BJ (cell line): ENCODE results near the gene HOXA5. TPM values are rescaled to one million over a fixed set of nuclear protein-coding genes. Genes with fewer than 3 reads are reported as not detected.
A peak's percentile ranks its signal among the peaks of the same experiment; 100 is the strongest.

Experiments
- CTCF ChIA-PET: fragments of 350-600 bp; formaldehyde crosslinking; extraction: SDS; loops from one replicate; lab custom pipeline; 2021; ENCODE audit warnings: antibody characterized with exemption, inconsistent platforms; lab: Yijun Ruan, JAX
- POLR2A ChIA-PET: fragments of 300-600 bp; sonication (Branson Sonifier 250); formaldehyde crosslinking; extraction: SDS; loops from one replicate; lab custom pipeline; 2021; ENCODE audit warnings: antibody characterized with exemption; lab: Charles Lee
- DNase-seq: peaks from one replicate; pipeline ENCODE4 v3.0.0-alpha.2; 2011; ENCODE audit warnings: low read depth
- H3K27me3 ChIP-seq: 2 replicates; pipeline ENCODE4 v1.6.0; 2011; ENCODE audit warnings: low read length; ENCODE audit not compliant: control insufficient read depth, insufficient read depth
- H3K36me3 ChIP-seq: 2 replicates; pipeline ENCODE4 v1.5.1; 2011; ENCODE audit warnings: low read length; ENCODE audit not compliant: control insufficient read depth, insufficient read depth
- H3K4me3 ChIP-seq: 2 replicates; pipeline ENCODE4 v1.5.1; 2011; ENCODE audit warnings: low read depth, mild to moderate bottlenecking, control low read depth, low read length
- polyA plus RNA-seq: library from polyadenylated mRNA; depleted of rRNA; stranded (reverse); fragments of >200 nt; gene quantifications from 2 replicates; pipeline ENCODE4 v1.2.3, GENCODE V29; 2011
- TF ChIP-seq, protein P1 (sequence below): IDR thresholded peaks from 2 replicates; pipeline ENCODE4 v1.5.1; 2011; ENCODE audit warnings: low read depth, mild to moderate bottlenecking, control low read depth, inconsistent platforms, low read length, moderate library complexity; ENCODE audit not compliant: insufficient read depth

HOXA5 gene
- polyA plus RNA-seq, 1 experiment: 1.2 TPM

DNA sequence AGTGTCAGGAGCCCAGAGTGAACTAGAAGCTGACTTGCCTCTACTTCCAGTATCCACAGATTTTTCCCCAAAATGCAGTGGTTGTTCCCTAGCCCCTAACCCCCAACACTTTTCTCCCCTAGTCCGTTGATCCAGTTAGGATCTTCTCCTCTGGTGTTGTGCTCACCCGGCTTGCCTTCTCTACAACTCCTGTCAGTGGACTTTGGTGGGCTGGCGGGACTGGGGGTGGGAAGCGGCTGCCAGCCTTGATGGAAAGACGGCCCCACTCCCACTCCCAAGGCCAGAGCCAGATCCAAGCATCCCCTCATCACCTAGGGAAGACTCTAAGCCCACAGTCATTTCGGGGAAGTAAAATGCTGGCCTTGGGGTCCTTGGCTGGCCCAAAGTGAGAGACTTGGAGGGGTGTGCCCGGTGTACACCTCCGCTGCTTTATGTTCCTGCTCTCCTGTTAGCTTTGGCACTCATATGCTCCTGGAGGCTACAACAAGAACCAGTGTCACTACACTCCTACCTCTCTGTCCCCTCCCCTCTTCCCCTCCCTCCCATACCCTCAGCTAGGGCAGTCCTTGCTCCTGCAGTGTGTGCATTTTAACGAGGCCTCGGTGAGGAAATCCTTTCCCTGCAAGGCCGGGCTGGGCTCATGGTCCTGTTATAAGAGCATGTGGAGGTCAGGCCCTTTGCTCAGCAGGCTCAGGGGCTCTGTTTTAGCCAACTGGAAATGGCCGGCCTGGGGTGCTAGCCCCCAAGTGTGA, 31.6 kb upstream of the HOXA5 start:
- Histone ChIP-seq H3K4me3 (peak overlapping the region; percentile 72), H3K27me3 (no peaks in the 10 kb centered on the region), H3K36me3 (peaks cover 10% of the 10 kb centered on the region)
- CTCF ChIA-PET: interaction anchor here (1.4 to 16.1 kb wide), 4 partner anchors 9 to 20 kb away, joined by 6 to 187 read pairs (median 22); partner anchors contain the start of gene HOXA11
- POLR2A ChIA-PET: interaction anchor here (0.6 to 1.1 kb wide), 4 partner anchors 10 to 566 kb away, joined by 3 to 11 read pairs (median 4); partner anchors contain the start of gene HOXA11
- peak; percentile 41 for DNase-seq
- TF ChIP-seq, protein P1, sequence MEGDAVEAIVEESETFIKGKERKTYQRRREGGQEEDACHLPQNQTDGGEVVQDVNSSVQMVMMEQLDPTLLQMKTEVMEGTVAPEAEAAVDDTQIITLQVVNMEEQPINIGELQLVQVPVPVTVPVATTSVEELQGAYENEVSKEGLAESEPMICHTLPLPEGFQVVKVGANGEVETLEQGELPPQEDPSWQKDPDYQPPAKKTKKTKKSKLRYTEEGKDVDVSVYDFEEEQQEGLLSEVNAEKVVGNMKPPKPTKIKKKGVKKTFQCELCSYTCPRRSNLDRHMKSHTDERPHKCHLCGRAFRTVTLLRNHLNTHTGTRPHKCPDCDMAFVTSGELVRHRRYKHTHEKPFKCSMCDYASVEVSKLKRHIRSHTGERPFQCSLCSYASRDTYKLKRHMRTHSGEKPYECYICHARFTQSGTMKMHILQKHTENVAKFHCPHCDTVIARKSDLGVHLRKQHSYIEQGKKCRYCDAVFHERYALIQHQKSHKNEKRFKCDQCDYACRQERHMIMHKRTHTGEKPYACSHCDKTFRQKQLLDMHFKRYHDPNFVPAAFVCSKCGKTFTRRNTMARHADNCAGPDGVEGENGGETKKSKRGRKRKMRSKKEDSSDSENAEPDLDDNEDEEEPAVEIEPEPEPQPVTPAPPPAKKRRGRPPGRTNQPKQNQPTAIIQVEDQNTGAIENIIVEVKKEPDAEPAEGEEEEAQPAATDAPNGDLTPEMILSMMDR: no peak

DNA sequence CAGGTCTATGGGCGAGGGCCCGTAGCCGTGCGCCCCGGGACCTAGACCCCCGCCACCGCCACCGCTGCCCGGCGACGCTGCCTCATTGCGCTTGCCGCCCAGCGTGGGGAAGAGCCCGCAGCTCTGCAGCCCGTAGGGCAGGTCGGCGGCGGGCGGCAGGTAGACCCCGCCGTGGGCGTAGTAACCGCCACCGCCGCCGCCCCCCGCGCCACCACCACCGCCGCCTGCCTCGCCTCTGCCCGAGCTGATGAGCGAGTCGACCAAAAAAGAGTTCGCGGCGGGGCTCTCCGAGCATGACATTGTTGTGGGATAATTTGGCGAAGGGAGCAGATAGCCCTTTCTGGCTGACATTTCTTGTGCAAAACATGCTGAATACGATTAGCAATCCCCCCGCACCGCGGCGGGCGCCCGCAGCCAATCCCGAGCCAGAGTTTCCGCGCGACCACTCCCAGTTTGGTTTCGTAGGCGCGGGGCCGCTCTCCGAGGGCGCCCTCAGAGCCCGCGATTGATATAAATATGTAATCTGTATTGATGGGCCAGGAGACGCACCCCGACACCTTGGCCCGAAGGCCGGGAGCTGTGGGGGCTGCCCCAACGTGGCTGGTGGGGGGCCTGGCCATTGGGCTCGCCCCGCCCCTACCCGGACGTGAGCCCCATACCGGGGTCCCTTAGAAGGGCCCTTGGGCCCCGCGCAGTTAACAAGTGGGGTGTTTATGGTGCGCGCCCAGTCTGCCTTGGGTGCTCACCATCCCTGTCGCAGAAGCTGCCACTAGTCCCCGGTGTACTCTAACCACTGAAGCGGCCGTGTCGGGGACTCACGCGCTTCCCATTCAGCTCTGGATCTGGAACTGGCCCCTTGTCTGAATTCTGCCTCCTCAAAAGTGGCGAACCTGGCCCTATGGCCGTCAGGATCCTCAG, 30.7 kb upstream of the HOXA5 start, which contains the start of gene HOXA10:
TSS of gene HOXA10 (minus strand) at position 365 of the 918 bp plus-strand sequence. CDS start at position 351, 14 bp downstream.
- POLR2A ChIA-PET: interaction anchor here (1.1 kb wide), 2 partner anchors 11 to 13 kb away, joined by 4 to 11 read pairs; partner anchors contain the start of gene HOXA11

DNA sequence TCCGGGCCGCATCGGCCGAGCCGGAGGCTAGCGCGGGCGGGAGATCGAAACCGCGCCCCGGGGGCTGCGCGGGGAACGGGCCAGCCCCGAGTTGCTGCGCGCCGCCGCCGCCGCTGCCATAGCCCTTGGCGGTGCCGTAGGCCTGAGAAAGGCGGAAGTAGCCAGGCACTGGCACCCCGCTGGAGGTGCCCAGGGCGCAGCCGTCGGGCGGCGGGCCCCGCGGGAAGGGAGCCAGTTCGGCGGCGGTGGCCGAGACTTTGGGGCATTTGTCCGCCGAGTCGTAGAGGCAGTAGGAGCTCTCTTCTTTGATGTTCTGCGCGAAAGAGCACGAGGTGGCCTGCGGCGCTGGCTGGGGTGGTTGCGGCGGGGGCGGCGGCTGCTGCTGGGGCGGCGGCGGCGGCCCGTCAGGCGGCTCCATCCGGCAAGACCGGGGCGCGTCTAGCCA, 30.1 kb upstream of the HOXA5 start:
- DNase-seq: no peak
- peaks cover 13% of the 10 kb centered on the region for H3K36me3 ChIP-seq
- no peaks in the 10 kb centered on the region for H3K27me3 ChIP-seq
- CTCF ChIA-PET: interaction anchor here (1.0 to 16.1 kb wide), 4 partner anchors 12 to 904 kb away, joined by 3 to 187 read pairs (median 14); partner anchors contain the start of gene HOXA11
- POLR2A ChIA-PET: interaction anchor here (0.8 to 1.3 kb wide), 3 partner anchors 13 to 897 kb away, joined by 3 to 8 read pairs (median 6); no protein-coding TSS in a partner anchor
- TF ChIP-seq, protein P1: no peak
- peak overlapping the region; percentile 72 for H3K4me3 ChIP-seq

More for the DNA sequence above, 30.7 kb upstream of the HOXA5 start, which contains the start of gene HOXA10:
- Histone ChIP-seq H3K4me3 (peak within 1 kb of the TSS; percentile 72), H3K27me3 (no peaks in the 10 kb centered on the region), H3K36me3 (peaks cover 11% of the 10 kb centered on the region)
- TF ChIP-seq, protein P1: no peak
- peak; percentile 43 for DNase-seq
- CTCF ChIA-PET: interaction anchor here (3.3 to 16.1 kb wide), 3 partner anchors 12 to 21 kb away, joined by 20 to 187 read pairs (median 24); partner anchors contain the start of gene HOXA11

DNA sequence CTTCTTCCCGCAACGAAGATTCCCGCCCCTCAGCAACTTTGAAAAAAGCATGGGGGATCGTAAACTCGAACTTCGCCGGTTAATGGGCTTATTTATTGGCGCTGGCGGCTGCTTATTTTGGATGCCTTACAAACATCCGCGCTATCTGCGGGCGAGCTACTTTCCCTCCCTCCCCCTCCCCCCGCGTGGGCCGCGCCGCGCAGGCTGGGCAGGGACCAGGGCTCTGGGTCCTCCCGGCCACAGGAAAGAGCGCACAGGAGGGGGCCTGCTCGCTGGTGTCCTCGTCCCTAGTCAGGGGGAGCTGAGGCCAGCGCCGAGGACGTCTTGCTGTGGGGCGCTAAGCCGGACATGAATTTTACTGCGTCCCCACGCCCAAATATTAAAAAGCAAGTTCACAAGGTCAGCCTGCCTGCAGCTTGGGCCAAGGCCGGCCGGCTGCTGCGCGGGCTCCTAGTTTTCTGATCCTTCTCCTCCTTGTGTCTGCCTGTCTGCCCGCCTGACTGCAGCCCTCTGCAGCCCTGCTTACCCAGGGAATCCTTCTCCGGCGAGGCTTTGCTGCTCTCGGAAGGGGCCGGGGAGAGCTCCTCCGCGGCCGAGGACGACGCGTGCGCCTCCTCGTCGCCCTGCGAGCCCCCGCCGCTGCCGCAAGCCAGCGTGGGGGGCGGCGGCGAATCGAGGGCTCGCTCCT, 29.5 kb upstream of the HOXA5 start:
- Histone ChIP-seq H3K4me3 (peak overlapping the region; percentile 72), H3K27me3 (no peaks in the 10 kb centered on the region), H3K36me3 (peaks cover 15% of the 10 kb centered on the region)
- ChIA-PET CTCF (interaction anchor here (0.7 to 16.1 kb wide), 7 partner anchors 10 to 904 kb away, joined by 3 to 187 read pairs (median 3); partner anchors contain the start of gene HOXA11), POLR2A (interaction anchor here (0.8 to 1.3 kb wide), 3 partner anchors 14 to 897 kb away, joined by 3 to 8 read pairs (median 6); no protein-coding TSS in a partner anchor)
- TF ChIP-seq, protein P1: no peak
- peak; percentile 79 for DNase-seq
